Esophagus squamous epithelium (tissue), 5 donors: Measurements from ENCODE around the gene TOMM40. TPM values are rescaled to one million over a fixed set of nuclear protein-coding genes. Genes with fewer than 3 reads are reported as not detected.

Experiments used
- DNase-seq: peaks from one replicate; lab custom pipeline; 2025; lab: John Stamatoyannopoulos, UW
- H3K27ac ChIP-seq, 4 donors: fragments of 200-600 bp; sonication (generic); one replicate each; pipeline ENCODE4 v1.5.1; 2016 to 2019; ENCODE audit warnings: mild to moderate bottlenecking in 1 of 4
- H3K27me3 ChIP-seq, 4 donors: fragments of 200-600 bp; sonication (generic); 1 replicate in 3 of 4; 2 replicates in 1 of 4; pipeline versions ENCODE4 v1.5.1 to v1.6.0; 2017 to 2021; ENCODE audit warnings: antibody characterized with exemption in 1 of 4
- H3K36me3 ChIP-seq, 3 donors: fragments of 200-600 bp; sonication (generic); one replicate each; pipeline ENCODE4 v1.5.1; 2016 to 2019
- H3K4me1 ChIP-seq, 3 donors: fragments of 200-600 bp; sonication (generic); one replicate each; pipeline ENCODE4 v1.5.1; 2017 to 2019
- H3K4me3 ChIP-seq, 4 donors: fragments of 200-600 bp; sonication (generic); 1 replicate in 3 of 4; 2 replicates in 1 of 4; pipeline ENCODE4 v1.5.1; 2016 to 2019; ENCODE audit warnings: mild to moderate bottlenecking in 2 of 4, moderate library complexity in 1 of 4
- H3K9me3 ChIP-seq, 3 donors: fragments of 200-600 bp; sonication (generic); one replicate each; pipeline ENCODE4 v1.5.1; 2016 to 2019
- POLR2A ChIP-seq, 4 donors: fragments of 450-650 bp; IDR thresholded peaks; one replicate each; pipeline ENCODE4 v1.6.1; 2017; ENCODE audit warnings: antibody characterized with exemption in 4 of 4, mild to moderate bottlenecking in 4 of 4, moderate library complexity in 3 of 4
- WGBS, 2 donors: methylation state at CpG; one replicate each; pipeline ENCODE4 v1.1.5; 2018; 5-methylcytosine and 5-hydroxymethylcytosine counted together
- intact Hi-C: fragments of 100-400 bp; cut with DNase I; formaldehyde crosslinking; loops from one replicate; pipeline ENCODE4 v1.15.0; 2022
- total RNA-seq, 4 donors: library from RNA; depleted of rRNA; stranded (reverse); fragments of >200 nt; gene quantifications; one replicate each; pipeline ENCODE4 v1.1.0, GENCODE V29; 2016
- TF ChIP-seq, protein P1 (sequence below), 6 experiments: fragments of 450-650 bp in 4 of 6; fragments of 200-600 bp in 2 of 6; sonication (generic) in 2 of 6; IDR thresholded peaks; one replicate each; pipeline ENCODE4 v1.5.1; 2016 to 2019; ENCODE audit warnings: antibody characterized with exemption in 6 of 6, mild to moderate bottlenecking in 4 of 6, moderate library complexity in 4 of 6
- donor health status: DM: yes; HTN: yes; CAD: no.

Gene TOMM40
- total RNA-seq, 4 donors from 2014 or later, result 64.7 to 142 (median 79.0) TPM

DNA sequence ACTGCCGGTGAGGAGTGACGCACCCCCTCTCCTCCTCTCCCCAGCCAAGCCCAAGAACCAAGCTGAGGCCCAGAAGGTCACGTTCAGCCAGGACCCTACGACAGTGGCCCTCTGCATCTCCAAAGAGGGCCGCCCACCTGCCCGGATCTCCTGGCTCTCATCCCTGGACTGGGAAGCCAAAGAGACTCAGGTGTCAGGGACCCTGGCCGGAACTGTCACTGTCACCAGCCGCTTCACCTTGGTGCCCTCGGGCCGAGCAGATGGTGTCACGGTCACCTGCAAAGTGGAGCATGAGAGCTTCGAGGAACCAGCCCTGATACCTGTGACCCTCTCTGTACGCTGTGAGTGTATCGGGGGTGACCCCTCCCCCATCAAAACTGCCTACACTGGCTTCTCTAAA is 19.2 kb upstream of the TOMM40 start:
- Histone ChIP-seq H3K9me3 (no peaks in the 10 kb centered on the region), H3K4me1 (peaks cover 3 to 43% (median 8%) of the 10 kb centered on the region in 3 donors), H3K4me3 (no peak overlapping the region), H3K27me3 (no peaks in the 10 kb centered on the region), H3K27ac (peak overlapping the region in 1 of 4 donors; percentile 25), H3K36me3 (peaks cover 20 to 83% (median 28%) of the 10 kb centered on the region in 3 donors)
- intact Hi-C loops, result no loop called here
- WGBS, 2 donors, result 85 to 91% methylated on average over 2 to 13 of the region's 14 CpGs
- TF ChIP-seq, protein P1, sequence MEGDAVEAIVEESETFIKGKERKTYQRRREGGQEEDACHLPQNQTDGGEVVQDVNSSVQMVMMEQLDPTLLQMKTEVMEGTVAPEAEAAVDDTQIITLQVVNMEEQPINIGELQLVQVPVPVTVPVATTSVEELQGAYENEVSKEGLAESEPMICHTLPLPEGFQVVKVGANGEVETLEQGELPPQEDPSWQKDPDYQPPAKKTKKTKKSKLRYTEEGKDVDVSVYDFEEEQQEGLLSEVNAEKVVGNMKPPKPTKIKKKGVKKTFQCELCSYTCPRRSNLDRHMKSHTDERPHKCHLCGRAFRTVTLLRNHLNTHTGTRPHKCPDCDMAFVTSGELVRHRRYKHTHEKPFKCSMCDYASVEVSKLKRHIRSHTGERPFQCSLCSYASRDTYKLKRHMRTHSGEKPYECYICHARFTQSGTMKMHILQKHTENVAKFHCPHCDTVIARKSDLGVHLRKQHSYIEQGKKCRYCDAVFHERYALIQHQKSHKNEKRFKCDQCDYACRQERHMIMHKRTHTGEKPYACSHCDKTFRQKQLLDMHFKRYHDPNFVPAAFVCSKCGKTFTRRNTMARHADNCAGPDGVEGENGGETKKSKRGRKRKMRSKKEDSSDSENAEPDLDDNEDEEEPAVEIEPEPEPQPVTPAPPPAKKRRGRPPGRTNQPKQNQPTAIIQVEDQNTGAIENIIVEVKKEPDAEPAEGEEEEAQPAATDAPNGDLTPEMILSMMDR (IDR thresholded peaks at IDR 0.05), result no peak
- TF ChIP-seq POLR2A (IDR thresholded peaks at IDR 0.05), result no peak
- DNase-seq, result no peak

DNA sequence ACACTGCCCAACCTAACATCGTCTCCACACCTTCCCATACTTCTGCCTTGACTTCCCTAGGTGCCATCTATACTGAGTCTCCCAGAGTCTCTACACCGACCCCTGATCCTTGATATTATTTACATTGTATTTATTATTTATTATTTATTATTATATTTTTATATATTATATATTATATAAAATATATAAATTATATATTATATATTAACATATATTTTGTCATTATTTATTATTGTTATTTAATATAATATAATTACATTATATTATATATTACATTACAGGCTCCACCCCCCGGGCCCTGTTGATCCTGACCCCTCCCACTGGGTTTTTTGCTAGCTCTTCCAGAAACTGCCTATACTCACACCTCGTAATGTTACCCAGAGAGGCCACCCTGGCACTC is 18.4 kb upstream of the TOMM40 start:
- 80 to 87% methylated on average over 4 of the region's 4 CpGs for WGBS, 2 donors
- Histone ChIP-seq H3K27ac (no peak overlapping the region), H3K9me3 (no peaks in the 10 kb centered on the region), H3K27me3 (no peaks in the 10 kb centered on the region), H3K4me1 (peaks cover 3 to 46% (median 8%) of the 10 kb centered on the region in 3 donors), H3K4me3 (no peak overlapping the region), H3K36me3 (peaks cover 20 to 83% (median 28%) of the 10 kb centered on the region in 3 donors)
- TF ChIP-seq POLR2A (IDR thresholded peaks at IDR 0.05), result no peak
- TF ChIP-seq, protein P1 (IDR thresholded peaks at IDR 0.05), result no peak
- no peak for DNase-seq
- intact Hi-C loops, result no loop called here

DNA sequence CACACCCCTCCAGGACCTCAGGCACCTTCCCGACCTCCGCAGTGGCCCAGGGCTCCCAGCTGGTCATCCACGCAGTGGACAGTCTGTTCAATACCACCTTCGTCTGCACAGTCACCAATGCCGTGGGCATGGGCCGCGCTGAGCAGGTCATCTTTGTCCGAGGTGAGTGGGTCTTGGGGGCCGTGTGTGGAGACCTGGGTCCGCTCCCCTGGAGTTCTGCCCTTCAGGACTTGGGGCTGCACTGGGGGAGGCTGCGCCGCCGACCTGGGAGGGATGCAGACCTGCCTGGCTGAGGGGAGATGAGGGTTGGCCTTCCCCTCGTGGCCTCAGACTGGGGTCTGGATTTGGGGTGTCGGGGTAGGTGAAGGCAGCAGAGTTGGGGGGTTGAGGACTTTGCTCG is 16.7 kb upstream of the TOMM40 start:
- Histone ChIP-seq H3K27ac (peak overlapping the region in 2 of 4 donors; percentile 27 to 72), H3K9me3 (no peaks in the 10 kb centered on the region), H3K36me3 (peaks cover 20 to 84% (median 28%) of the 10 kb centered on the region in 3 donors), H3K4me1 (peaks cover 3 to 61% (median 8%) of the 10 kb centered on the region in 3 donors), H3K27me3 (no peaks in the 10 kb centered on the region), H3K4me3 (no peak overlapping the region)
- no peak for DNase-seq
- TF ChIP-seq, protein P1 (IDR thresholded peaks at IDR 0.05), result no peak
- TF ChIP-seq POLR2A (IDR thresholded peaks at IDR 0.05), result no peak
- WGBS, 2 donors, result 86% methylated on average over 1 of the region's 16 CpGs; no CpG with 5 or more reads in 1 of the 2 donors
- intact Hi-C loops, result no loop called here

DNA sequence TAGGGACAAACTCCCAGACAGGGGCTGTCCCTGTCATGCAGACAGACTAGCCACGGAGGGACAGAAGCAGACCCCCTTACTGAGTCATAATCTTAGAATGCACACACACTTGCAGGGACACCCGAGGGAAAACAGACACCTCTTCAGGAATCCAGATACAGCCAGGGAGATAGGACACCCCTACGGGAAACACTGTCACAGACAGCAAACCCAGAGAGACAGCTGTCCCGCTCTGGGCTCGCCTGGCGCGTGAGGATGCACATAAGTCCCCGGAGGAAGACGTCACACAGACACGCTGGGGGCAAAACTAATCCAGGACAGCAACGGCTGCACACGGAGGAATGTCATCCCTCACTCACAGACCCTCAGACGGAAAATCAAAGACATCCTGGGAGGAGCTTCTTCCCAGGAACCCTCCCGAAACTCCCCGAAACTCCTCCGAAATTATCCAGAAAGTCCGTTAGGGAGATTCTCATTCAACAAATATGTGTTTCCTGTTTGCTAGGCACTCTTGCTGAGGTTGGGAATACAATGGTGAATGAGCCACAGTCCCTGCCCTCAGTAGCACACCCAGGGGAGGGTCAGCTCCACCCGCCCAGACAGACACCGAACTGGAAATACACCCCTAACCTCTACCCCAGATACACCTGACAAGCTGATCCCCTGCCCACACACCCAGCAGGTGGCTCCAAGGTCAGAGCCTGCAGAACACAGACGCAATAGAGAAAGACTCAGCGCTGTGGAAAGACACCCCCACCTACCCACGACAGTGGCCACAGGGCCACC is 15.2 kb upstream of the TOMM40 start:
- TF ChIP-seq, protein P1 (IDR thresholded peaks at IDR 0.05), result no peak
- no peak for TF ChIP-seq POLR2A (IDR thresholded peaks at IDR 0.05)
- peaks cover 17 to 87% (median 28%) of the 10 kb centered on the region in 3 donors for H3K36me3 ChIP-seq
- intact Hi-C loops, result no loop called here
- no peaks in the 10 kb centered on the region for H3K27me3 ChIP-seq
- 37 to 75% methylated on average over 8 to 18 of the region's 22 CpGs for WGBS, 2 donors
- DNase-seq, result no peak
- peak overlapping the region; percentile 55 to 72 (median 62) for H3K27ac ChIP-seq
- no peak overlapping the region for H3K4me3 ChIP-seq
- H3K4me1 ChIP-seq, result peaks cover 3 to 59% (median 8%) of the 10 kb centered on the region in 3 donors
- H3K9me3 ChIP-seq, result no peaks in the 10 kb centered on the region

DNA sequence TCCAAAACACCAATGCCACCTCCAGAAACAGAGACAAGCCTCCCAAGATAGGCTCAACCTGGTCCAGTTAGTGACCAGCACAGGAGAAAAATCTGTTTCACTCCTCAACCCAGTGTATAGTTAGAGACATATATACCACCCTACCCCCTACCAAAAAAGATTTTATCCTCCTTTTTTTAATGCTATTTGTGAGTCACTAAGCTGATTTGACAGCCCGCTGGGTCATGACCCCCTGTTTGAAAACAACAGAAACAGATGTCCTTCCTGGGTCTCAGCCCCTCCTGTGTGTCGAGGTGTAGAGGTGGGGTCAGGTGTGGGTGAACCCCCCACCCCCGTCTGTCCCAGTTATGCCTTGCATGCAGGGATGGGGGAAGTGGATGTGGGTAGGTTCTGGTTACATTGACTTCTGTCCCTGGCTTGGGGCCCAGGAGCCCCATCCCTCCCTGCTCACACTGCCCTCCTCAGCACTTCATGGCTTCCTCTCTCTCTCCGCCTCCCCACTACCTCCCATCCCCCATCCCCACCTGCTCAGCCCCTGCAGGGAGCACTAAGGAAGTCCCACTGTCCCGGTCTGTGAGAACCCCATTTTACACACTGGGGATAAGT is 14.0 kb upstream of the TOMM40 start:
- peak overlapping the region in 3 of 4 donors; percentile 55 to 72 (median 62) for H3K27ac ChIP-seq
- H3K27me3 ChIP-seq, result no peaks in the 10 kb centered on the region
- DNase-seq, result no peak
- intact Hi-C loops, result no loop called here
- H3K4me1 ChIP-seq, result peaks cover 0 to 59% (median 8%) of the 10 kb centered on the region in 3 donors
- WGBS, 2 donors, result 58 to 76% methylated on average over 3 to 4 of the region's 5 CpGs
- no peak overlapping the region for H3K4me3 ChIP-seq
- TF ChIP-seq POLR2A (IDR thresholded peaks at IDR 0.05), result no peak
- TF ChIP-seq, protein P1 (IDR thresholded peaks at IDR 0.05), result no peak
- H3K36me3 ChIP-seq, result peaks cover 15 to 75% (median 24%) of the 10 kb centered on the region in 3 donors
- H3K9me3 ChIP-seq, result no peaks in the 10 kb centered on the region
